IMR-90 (cell line): ENCODE measurements around the gene CACNB2. TPM values are rescaled to one million over a fixed set of nuclear protein-coding genes. Genes with fewer than 3 reads are reported as not detected.

Experiments
- ATAC-seq: fragments of 200-7000 bp; cut with Tn5 transposase; 2 replicates; pipeline ENCODE4 v1.9.1; 2020; ENCODE audit warnings: low read depth, mild to moderate bottlenecking, moderate library complexity
- BruUV-seq: library from RNA; stranded (reverse); fragments of 400-500 nt; replicated peaks from 2 replicates; lab custom pipeline; 2021; lab: Mats Ljungman, UMichigan
- CTCF ChIA-PET: fragments of 300-600 bp; formaldehyde crosslinking; extraction: SDS; loops from one replicate; lab custom pipeline; 2021; ENCODE audit warnings: antibody characterized with exemption; lab: Yijun Ruan, JAX
- POLR2A ChIA-PET: fragments of 300-600 bp; sonication (Branson Sonifier 250); formaldehyde crosslinking; loops from one replicate; lab custom pipeline; 2022; ENCODE audit warnings: antibody characterized with exemption; ENCODE audit not compliant: unreplicated experiment; lab: Charles Lee
- DNase-seq: peaks from one replicate; pipeline ENCODE4 v3.0.0; 2013
- H2AFZ ChIP-seq: replicated peaks from 2 replicates; pipeline ENCODE3; 2013; ENCODE audit warnings: low read length, mild to moderate bottlenecking; ENCODE audit not compliant: poor library complexity
- H2AK5ac ChIP-seq: 2 replicates; pipeline ENCODE4 v1.6.1; 2013; ENCODE audit warnings: low read depth, low read length, inconsistent platforms
- H2AK9ac ChIP-seq: replicated peaks from 2 replicates; pipeline ENCODE3; 2013; ENCODE audit warnings: mild to moderate bottlenecking, low read depth, low read length, moderate library complexity; ENCODE audit not compliant: poor library complexity
- H2BK120ac ChIP-seq: 2 replicates; pipeline ENCODE4 v1.6.1; 2013; ENCODE audit warnings: low read depth, low read length, inconsistent platforms
- H2BK15ac ChIP-seq: 3 replicates; pipeline ENCODE4 v1.6.1; 2013; ENCODE audit warnings: low read depth, low read length, inconsistent platforms
- H2BK20ac ChIP-seq: 2 replicates; pipeline ENCODE4 v1.6.1; 2013; ENCODE audit warnings: low read depth, mild to moderate bottlenecking, inconsistent platforms, low read length, moderate library complexity
- H2BK5ac ChIP-seq: 2 replicates; pipeline ENCODE4 v1.6.1; 2013; ENCODE audit warnings: mild to moderate bottlenecking, low read depth, low read length, inconsistent platforms; ENCODE audit not compliant: poor library complexity, severe bottlenecking
- H3K14ac ChIP-seq: replicated peaks from 2 replicates; pipeline ENCODE4 v1.6.1; 2013; ENCODE audit warnings: low read depth, low read length, inconsistent platforms
- H3K18ac ChIP-seq: 2 replicates; pipeline ENCODE4 v1.6.1; 2013; ENCODE audit warnings: low read depth, low read length, control low read depth
- H3K23ac ChIP-seq: 2 replicates; pipeline ENCODE4 v1.6.1; 2013; ENCODE audit warnings: low read depth, low read length, inconsistent platforms
- H3K27ac ChIP-seq: 2 replicates; pipeline ENCODE4 v1.5.1; 2013; ENCODE audit warnings: mild to moderate bottlenecking, control low read depth, low read length; ENCODE audit not compliant: insufficient read depth
- H3K27me3 ChIP-seq: 2 replicates; pipeline ENCODE4 v1.6.1; 2013; ENCODE audit warnings: low read length; ENCODE audit not compliant: control insufficient read depth, insufficient read depth
- H3K36me3 ChIP-seq: 2 replicates; pipeline ENCODE4 v1.6.1; 2013; ENCODE audit warnings: low read length, mixed read lengths; ENCODE audit not compliant: control insufficient read depth, insufficient read depth
- H3K4ac ChIP-seq: 2 replicates; pipeline ENCODE4 v1.6.1; 2013; ENCODE audit warnings: low read depth, low read length, inconsistent platforms
- H3K4me1 ChIP-seq: 2 replicates; pipeline ENCODE4 v1.6.1; 2013; ENCODE audit warnings: low read length, mixed read lengths; ENCODE audit not compliant: control insufficient read depth, insufficient read depth
- H3K4me2 ChIP-seq: 2 replicates; pipeline ENCODE4 v1.6.1; 2013; ENCODE audit warnings: low read depth, mild to moderate bottlenecking, control low read depth, low read length, moderate library complexity
- H3K4me3 ChIP-seq: 2 replicates; pipeline ENCODE4 v1.5.1; 2013; ENCODE audit warnings: low read depth, mild to moderate bottlenecking, control low read depth, low read length, moderate library complexity; ENCODE audit not compliant: insufficient read depth
- H3K56ac ChIP-seq: 2 replicates; pipeline ENCODE4 v1.6.1; 2013; ENCODE audit warnings: low read length, inconsistent platforms; ENCODE audit not compliant: insufficient read depth; ENCODE audit errors: extremely low read depth
- H3K79me1 ChIP-seq, 2 experiments: 2 replicates each; pipeline ENCODE4 v1.6.1; 2013; ENCODE audit warnings: low read length in 2 of 2, inconsistent platforms in 1 of 2, low read depth in 1 of 2
- H3K9ac ChIP-seq: 2 replicates; pipeline ENCODE4 v1.6.1; 2013; ENCODE audit warnings: low read depth, low read length, control low read depth
- H3K9me1 ChIP-seq: 2 replicates; pipeline ENCODE4 v1.6.1; 2013; ENCODE audit warnings: low read length, inconsistent platforms; ENCODE audit not compliant: insufficient read depth
- H3K9me3 ChIP-seq: 2 replicates; pipeline ENCODE4 v1.6.1; 2013; ENCODE audit warnings: low read length; ENCODE audit not compliant: control insufficient read depth, insufficient read depth
- H4K20me1 ChIP-seq: 2 replicates; pipeline ENCODE4 v1.6.1; 2013; ENCODE audit warnings: low read length, inconsistent platforms; ENCODE audit not compliant: insufficient read depth
- H4K5ac ChIP-seq: 2 replicates; pipeline ENCODE4 v1.6.1; 2013; ENCODE audit warnings: mild to moderate bottlenecking, low read depth, low read length, control low read depth
- H4K8ac ChIP-seq, 2 experiments: 2 replicates each; pipeline ENCODE4 v1.6.1; 2013; ENCODE audit warnings: low read depth in 2 of 2, low read length in 2 of 2, control low read depth in 1 of 2, inconsistent platforms in 1 of 2
- H4K91ac ChIP-seq: 2 replicates; pipeline ENCODE4 v1.6.1; 2013; ENCODE audit warnings: low read depth, low read length, inconsistent platforms; ENCODE audit not compliant: insufficient read depth
- RFX5 ChIP-seq: IDR thresholded peaks from 2 replicates; pipeline ENCODE4 v1.8.0; 2012; ENCODE audit warnings: low read depth, mild to moderate bottlenecking, low read length, moderate library complexity
- USF2 ChIP-seq: fragments of 150-350 bp; IDR thresholded peaks from 2 replicates; pipeline ENCODE4 v1.6.1; 2017; ENCODE audit warnings: mild to moderate bottlenecking, antibody characterized with exemption, low read length, low read depth
- WGBS, 2 experiments: methylation state at CpG; one replicate each; pipeline versions ENCODE4 v1.1.5 to v1.1.7; 2013; ENCODE audit warnings: missing lambda C conversion rate in 2 of 2; ENCODE audit not compliant: insufficient read length in 1 of 2; ENCODE audit errors: extremely low coverage in 2 of 2; 5-methylcytosine and 5-hydroxymethylcytosine counted together
- dilution Hi-C: fragments of 300-500 bp; cut with HindIII; formaldehyde crosslinking; loops from one replicate; pipeline ENCODE4 v1.14.3; 2018; ENCODE audit warnings: low sequenced_read_pairs; ENCODE audit not compliant: unreplicated experiment
- in situ Hi-C: fragments of 300-500 bp; cut with MboI; formaldehyde crosslinking; loops from 3 replicates; pipeline ENCODE4 v1.14.3; 2019; ENCODE audit warnings: low sequenced_read_pairs, inconsistent platforms, mixed read lengths
- intact Hi-C: fragments of 100-400 bp; cut with micrococcal nuclease; formaldehyde crosslinking; loops from 2 replicates; pipeline ENCODE4 v1.10.0; 2022
- polyA plus RNA-seq, 3 experiments: library from polyadenylated mRNA; depleted of rRNA; stranded (reverse); fragments of >200 nt; gene quantifications; 2 replicates each; pipeline ENCODE4 v1.2.3, GENCODE V29; 2012; ENCODE audit warnings: low replicate concordance in 1 of 3
- total RNA-seq: library from RNA; depleted of rRNA; stranded (reverse); fragments of >200 nt; gene quantifications from 2 replicates; pipeline ENCODE4 v1.2.3, GENCODE V29; 2012

Gene CACNB2
- total and polyA plus RNA-seq, 2 of the 4 experiments (the other 2 are of a cell fraction), result 0.36 TPM

- Histone ChIP-seq H3K4ac (no peak overlapping the region), H3K23ac (no peak overlapping the region), H3K9ac (no peak overlapping the region), H4K5ac (peak overlapping the region; percentile 81; the same call in 1 of the 2 replicates), H3K18ac (peak overlapping the region; percentile 81; the same call in 1 of the 2 replicates), H2BK20ac (0 out of 2 replicates have a peak overlapping the region, but pooled peaks have one; percentile 18), H4K91ac (no peak overlapping the region), H2AFZ (no peak overlapping the region), H4K20me1 (no peaks in the 10 kb centered on the region), H3K14ac (no peak overlapping the region), H3K27me3 (no peaks in the 10 kb centered on the region), H2BK15ac (no peak overlapping the region), H4K8ac (no peak overlapping the region), H2BK120ac (no peak overlapping the region), H3K56ac (no peak overlapping the region), H3K79me1 (no peaks in the 10 kb centered on the region), H3K4me3 (no peak overlapping the region), H2BK5ac (no peak overlapping the region), H3K36me3 (no peaks in the 10 kb centered on the region), H2AK9ac (no peak overlapping the region), H3K4me1 (peaks cover 2% of the 10 kb centered on the region; the same call in 1 of the 2 replicates), H3K9me1 (no peaks in the 10 kb centered on the region), H3K4me2 (no peak overlapping the region), H2AK5ac (no peak overlapping the region), H3K9me3 (no peaks in the 10 kb centered on the region), H3K27ac (no peak overlapping the region)
- in situ Hi-C loops (no loop called here), dilution Hi-C loops (no loop called here), intact Hi-C loops (no loop called here)
- DNase-seq (peak; percentile 58), ATAC-seq (no peak)
- CTCF ChIA-PET, result no interaction called here
- no CpG with 5 or more reads among the region's 5 CpGs for WGBS, 2 experiments
- POLR2A ChIA-PET, result no interaction called here
- no TSS peak for BruUV-seq
- TF ChIP-seq USF2 (0 out of 2 replicates have a peak, but pooled peaks have one; percentile 5), RFX5 (no peak)
Measured at GRCh38 chr10:18437486-18437885, 297.3 kb downstream of the CACNB2 start.
